Cardiac septum (tissue), 1 donor: Measurements from ENCODE around the gene FURIN. TPM values are rescaled to one million over a fixed set of nuclear protein-coding genes. Genes with fewer than 3 reads are reported as not detected.
A peak's percentile ranks its signal among the peaks of the same experiment; 100 is the strongest.
"Not testable (repeated sequence)": the region's sequence is repeated elsewhere in the genome, so short reads cannot be mapped to it uniquely, and the experiment has no call there.

Experiments used
- DNase-seq: peaks from one replicate; pipeline ENCODE4 v3.0.0-alpha.2; 2020; ENCODE audit warnings: low spot score
- intact Hi-C: fragments of 100-400 bp; cut with DNase I; formaldehyde crosslinking; loops from one replicate; pipeline ENCODE4 v1.14.0; 2022
- total RNA-seq: library from RNA; stranded (reverse); fragmentation: NEBNext Ultra II Directional; extraction: Animal tissue kit (Norgen Biotek cat#: 25700); gene quantifications from one replicate; pipeline ENCODE4 v1.2.1, GENCODE V29; 2021
- donor health status: DM: no; HTN: no; CAD: no.

The FURIN gene
- total RNA-seq, 1 donor from 2014 or later = 43.9 TPM

GRCh38 chr15:90909449-90909848 lies 41.1 kb downstream of the FURIN start:
- intact Hi-C loops, DNase-seq: not testable (repeated sequence)

- DNase-seq = no peak
- intact Hi-C loops = no loop called here
Measured at GRCh38 chr15:90909976-90910375, 41.6 kb downstream of the FURIN start.

- no peak for DNase-seq
- intact Hi-C loops = no loop called here
Measured at GRCh38 chr15:90910441-90911301, 42.3 kb downstream of the FURIN start.

GRCh38 chr15:90911302-90911623 lies 42.9 kb downstream of the FURIN start:
- intact Hi-C loops = no loop called here
- DNase-seq = no peak

GRCh38 chr15:90911906-90912769 lies 43.8 kb downstream of the FURIN start:
- no peak for DNase-seq
- intact Hi-C loops = no loop called here

- DNase-seq = no peak
- intact Hi-C loops = no loop called here
Measured at GRCh38 chr15:90912770-90913075, 44.3 kb downstream of the FURIN start.

- no peak for DNase-seq
- intact Hi-C loops = no loop called here
Measured at GRCh38 chr15:90913398-90913944, 45.1 kb downstream of the FURIN start.

GRCh38 chr15:90914305-90915080 lies 46.1 kb downstream of the FURIN start:
- intact Hi-C loops = no loop called here
- DNase-seq = no peak

GRCh38 chr15:90915216-90915807 lies 46.9 kb downstream of the FURIN start:
- DNase-seq = no peak
- intact Hi-C loops = no loop called here

- intact Hi-C loops = no loop called here
- DNase-seq = peak; percentile 93
Measured at GRCh38 chr15:90915808-90916440, 47.5 kb downstream of the FURIN start.

- DNase-seq = no peak
- intact Hi-C loops = no loop called here
Measured at GRCh38 chr15:90916461-90916860, 48.1 kb downstream of the FURIN start.

GRCh38 chr15:90917569-90917968 lies 49.2 kb downstream of the FURIN start:
- intact Hi-C loops = no loop called here
- DNase-seq = no peak

GRCh38 chr15:90918034-90918788 lies 49.8 kb downstream of the FURIN start:
- intact Hi-C loops = no loop called here
- no peak for DNase-seq

- no peak for DNase-seq
- intact Hi-C loops = no loop called here
Measured at GRCh38 chr15:90918835-90919234, 50.4 kb downstream of the FURIN start.

- intact Hi-C loops = no loop called here
- no peak for DNase-seq
Measured at GRCh38 chr15:90921887-90922286, 53.5 kb downstream of the FURIN start.

- DNase-seq, intact Hi-C loops: not testable (repeated sequence)
Measured at GRCh38 chr15:90922712-90923322, 54.4 kb downstream of the FURIN start.

- DNase-seq = no peak
- intact Hi-C loops = no loop called here
Measured at GRCh38 chr15:90924375-90924774, 56.0 kb downstream of the FURIN start.

GRCh38 chr15:90926766-90927165 lies 58.4 kb downstream of the FURIN start:
- DNase-seq, intact Hi-C loops: not testable (repeated sequence)
